HT1080 (cell line): ENCODE data around the gene MINDY4. TPM values are rescaled to one million over a fixed set of nuclear protein-coding genes. Genes with fewer than 3 reads are reported as not detected.

Experiments
- DNase-seq: peaks from one replicate; pipeline ENCODE4 v3.0.0-alpha.2; 2015; ENCODE audit warnings: low read depth
- polyA plus RNA-seq, 2 experiments: library from polyadenylated mRNA; depleted of rRNA; stranded (reverse); fragments of >200 nt; gene quantifications; 2 replicates each; pipeline ENCODE4 v1.2.3, GENCODE V29; 2015
- total RNA-seq: library from RNA; depleted of rRNA; stranded (reverse); fragments of >200 nt; shearing (Covaris generic); gene quantifications from 2 replicates; pipeline ENCODE4 v1.2.3, GENCODE V29; 2014; rRNA removed

Gene MINDY4
- 1.8 and 2.5 TPM in 2 replicates for total RNA-seq
- 2.1 and 2.4 TPM in 2 replicates for polyA plus RNA-seq (2015; cell fraction: cytosol; rRNA removed)
- polyA plus RNA-seq (2015; cell fraction: nucleus; rRNA removed) = 3.6 and 6.8 TPM in 2 replicates

GRCh38 chr7:30771174-30771879 is at the start of gene MINDY4:
MINDY4 (plus strand) TSS chr7:30771417; CDS start chr7:30771494, 77 bp downstream.
- peak; percentile 56 for DNase-seq

- no peak for DNase-seq
These were observed 49.0 kb upstream of the MINDY4 start for GRCh38 chr7:30722187-30722586.

- no peak for DNase-seq
These were observed 48.5 kb upstream of the MINDY4 start for GRCh38 chr7:30722671-30723070.

GRCh38 chr7:30723776-30724175 is 47.4 kb upstream of the MINDY4 start:
- DNase-seq = no peak

GRCh38 chr7:30726296-30727006 is 44.8 kb upstream of the MINDY4 start:
- no peak for DNase-seq

GRCh38 chr7:30727061-30727945 is 43.9 kb upstream of the MINDY4 start:
- DNase-seq = no peak

- DNase-seq = no peak
These were observed 42.6 kb upstream of the MINDY4 start for GRCh38 chr7:30728591-30729100.

- no peak for DNase-seq
These were observed 41.6 kb upstream of the MINDY4 start for GRCh38 chr7:30729642-30730041.

- no peak for DNase-seq
These were observed 41.1 kb upstream of the MINDY4 start for GRCh38 chr7:30730097-30730496.

- no peak for DNase-seq
These were observed 40.2 kb upstream of the MINDY4 start for GRCh38 chr7:30730996-30731395.

GRCh38 chr7:30731581-30731980 is 39.6 kb upstream of the MINDY4 start:
- no peak for DNase-seq

GRCh38 chr7:30732606-30733005 is 38.6 kb upstream of the MINDY4 start:
- no peak for DNase-seq

GRCh38 chr7:30733216-30733615 is 38.0 kb upstream of the MINDY4 start:
- no peak for DNase-seq

- no peak for DNase-seq
These were observed 37.5 kb upstream of the MINDY4 start for GRCh38 chr7:30733691-30734090.

GRCh38 chr7:30734497-30734896 is 36.7 kb upstream of the MINDY4 start:
- no peak for DNase-seq

GRCh38 chr7:30735631-30736030 is 35.6 kb upstream of the MINDY4 start:
- DNase-seq = no peak

- DNase-seq = no peak
These were observed 34.9 kb upstream of the MINDY4 start for GRCh38 chr7:30736291-30736690.

GRCh38 chr7:30738026-30738915 is 32.9 kb upstream of the MINDY4 start:
- no peak for DNase-seq

- DNase-seq = no peak
These were observed 31.5 kb upstream of the MINDY4 start for GRCh38 chr7:30739691-30740090.

GRCh38 chr7:30740417-30741181 is 30.6 kb upstream of the MINDY4 start:
- peak; percentile 64 for DNase-seq
